Activated CD4-positive, alpha-beta T cell treated with anti-CD3 and anti-CD28 coated beads, Interleukin-2, Interleukin-6, amounts not matched to agents 100 ng/mL and 50 ng/mL, durations not matched to agents 16 hours and 8 hours (primary cell): ENCODE data around the gene SOHLH2.

Experiments used
- DNase-seq: peaks from one replicate; pipeline ENCODE4 v3.0.0-alpha.2; 2020

Gene SOHLH2

GRCh38 chr13:36175621-36176020, 38.7 kb downstream of the SOHLH2 start:
- no peak for DNase-seq

- DNase-seq = no peak
These were observed 39.4 kb downstream of the SOHLH2 start for GRCh38 chr13:36174923-36175322.

- DNase-seq = no peak
These were observed 40.6 kb downstream of the SOHLH2 start for GRCh38 chr13:36173571-36174322.

- no peak for DNase-seq
These were observed 48.3 kb downstream of the SOHLH2 start for GRCh38 chr13:36166046-36166445.

- no peak for DNase-seq
These were observed 50.5 kb downstream of the SOHLH2 start for GRCh38 chr13:36163809-36164308.

GRCh38 chr13:36163286-36163685, 51.1 kb downstream of the SOHLH2 start:
- DNase-seq = no peak

- no peak for DNase-seq
These were observed 54.1 kb downstream of the SOHLH2 start for GRCh38 chr13:36160297-36160696.

- DNase-seq = no peak
These were observed 55.7 kb downstream of the SOHLH2 start for GRCh38 chr13:36158611-36159010.

GRCh38 chr13:36157480-36157879, 56.9 kb downstream of the SOHLH2 start:
- no peak for DNase-seq

GRCh38 chr13:36154567-36155291, 59.6 kb downstream of the SOHLH2 start:
- no peak for DNase-seq

- DNase-seq = no peak
These were observed 62.8 kb downstream of the SOHLH2 start for GRCh38 chr13:36151591-36151990.

- DNase-seq = no peak
These were observed 65.9 kb downstream of the SOHLH2 start for GRCh38 chr13:36148446-36148845.

- no peak for DNase-seq
These were observed 67.0 kb downstream of the SOHLH2 start for GRCh38 chr13:36147330-36147729.

GRCh38 chr13:36146511-36147269, 67.7 kb downstream of the SOHLH2 start:
- DNase-seq = no peak

GRCh38 chr13:36143738-36144137, 70.6 kb downstream of the SOHLH2 start:
- no peak for DNase-seq

- no peak for DNase-seq
These were observed 71.6 kb downstream of the SOHLH2 start for GRCh38 chr13:36142735-36143134.

GRCh38 chr13:36135876-36136275, 78.5 kb downstream of the SOHLH2 start:
- no peak for DNase-seq

GRCh38 chr13:36134632-36135031, 79.7 kb downstream of the SOHLH2 start:
- DNase-seq = no peak

GRCh38 chr13:36133950-36134626, 80.3 kb downstream of the SOHLH2 start:
- no peak for DNase-seq

- no peak for DNase-seq
These were observed 82.0 kb downstream of the SOHLH2 start for GRCh38 chr13:36132376-36132775.

GRCh38 chr13:36131931-36132297, 82.4 kb downstream of the SOHLH2 start:
- no peak for DNase-seq

GRCh38 chr13:36131222-36131930, 83.0 kb downstream of the SOHLH2 start, which contains the start of gene DCLK1:
Gene DCLK1, minus strand, starts transcription at chr13:36131382.
- DNase-seq = no peak
